Activated naive CD8-positive, alpha-beta T cell treated with anti-CD3 and anti-CD28 coated beads, Interleukin-2, amount 10 ng/mL, durations not matched to agents 7 days and 5 days (primary cell): ENCODE results near the gene PRSS16. TPM values are rescaled to one million over a fixed set of nuclear protein-coding genes. Genes with fewer than 3 reads are reported as not detected.
"Not testable (repeated sequence)": the region's sequence is repeated elsewhere in the genome, so short reads cannot be mapped to it uniquely, and the experiment has no call there.

Experiments
- ATAC-seq: fragments of 150-1000 bp; cut with Tn5 transposase; one replicate; pipeline ENCODE4 v1.10.0; 2021; ENCODE audit warnings: low read depth, moderate library complexity
- POLR2A ChIA-PET: fragments of 350-600 bp; sonication (Branson Sonifier 250); formaldehyde crosslinking; loops from one replicate; lab custom pipeline; 2021; ENCODE audit warnings: antibody characterized with exemption; lab: Charles Lee
- DNase-seq: peaks from one replicate; pipeline ENCODE4 v3.0.0; 2021
- H3K27ac Mint-ChIP-seq: one replicate; pipeline ENCODE4 v1.8.0; 2022; ENCODE audit warnings: mild to moderate bottlenecking, mixed read lengths
- H3K27me3 Mint-ChIP-seq: one replicate; pipeline ENCODE4 v1.8.0; 2022; ENCODE audit warnings: mild to moderate bottlenecking, moderate library complexity, mixed read lengths
- H3K36me3 Mint-ChIP-seq: one replicate; pipeline ENCODE4 v1.8.0; 2021; ENCODE audit warnings: mild to moderate bottlenecking, mixed read lengths
- H3K4me1 Mint-ChIP-seq: one replicate; pipeline ENCODE4 v1.8.0; 2021; ENCODE audit warnings: mixed read lengths
- H3K4me3 Mint-ChIP-seq: one replicate; pipeline ENCODE4 v1.8.0; 2022; ENCODE audit warnings: mild to moderate bottlenecking, moderate library complexity, mixed read lengths
- H3K9me3 Mint-ChIP-seq: one replicate; pipeline ENCODE4 v1.8.0; 2021; ENCODE audit warnings: mixed read lengths
- total RNA-seq, 2 experiments: library from RNA; stranded (reverse); gene quantifications; one replicate each; pipeline ENCODE4 v1.2.3, GENCODE V29; 2021

Gene PRSS16
- total RNA-seq = 1 to 10 TPM in 1 of 2 experiments, under 1 TPM in 1; 0.86 to 1.4 TPM

GRCh38 chr6:27247133-27247836 lies at the start of gene PRSS16:
Gene PRSS16 (plus strand): TSS chr6:27247701. CDS start chr6:27247738, 37 bp downstream.
- no peak for DNase-seq
- POLR2A ChIA-PET = no interaction called here
- Mint-ChIP-seq H3K9me3 (no peaks in the 10 kb centered on the region), H3K4me1 (peaks cover 9% of the 10 kb centered on the region), H3K36me3 (no peaks in the 10 kb centered on the region), H3K27me3 (peaks cover 43% of the 10 kb centered on the region), H3K27ac (no peak within 1 kb of the TSS), H3K4me3 (no peak within 1 kb of the TSS)
- no peak for ATAC-seq

GRCh38 chr6:27205375-27206278 lies 41.9 kb upstream of the PRSS16 start:
- H3K27ac Mint-ChIP-seq = peak overlapping the region; percentile 72
- POLR2A ChIA-PET = no interaction called here

GRCh38 chr6:27206806-27207205 lies 40.7 kb upstream of the PRSS16 start:
- Mint-ChIP-seq H3K9me3 (peaks cover 6% of the 10 kb centered on the region), H3K27me3 (peaks cover 25% of the 10 kb centered on the region), H3K4me3 (no peak overlapping the region), H3K36me3 (peaks cover 5% of the 10 kb centered on the region), H3K27ac (no peak overlapping the region), H3K4me1 (peaks cover 23% of the 10 kb centered on the region)
- no peak for ATAC-seq
- no peak for DNase-seq
- POLR2A ChIA-PET = no interaction called here

More at GRCh38 chr6:27205375-27206278, 41.9 kb upstream of the PRSS16 start:
- Mint-ChIP-seq H3K4me1 (peaks cover 23% of the 10 kb centered on the region), H3K4me3 (peak overlapping the region; percentile 70), H3K36me3 (peaks cover 5% of the 10 kb centered on the region), H3K9me3 (peaks cover 4% of the 10 kb centered on the region), H3K27me3 (peaks cover 23% of the 10 kb centered on the region)
- peak; percentile 74 for ATAC-seq
- no peak for DNase-seq

GRCh38 chr6:27208042-27208441 lies 39.5 kb upstream of the PRSS16 start:
- DNase-seq (no peak), ATAC-seq (no peak)
- H3K27ac Mint-ChIP-seq = no peak overlapping the region
- H3K9me3 Mint-ChIP-seq = peaks cover 6% of the 10 kb centered on the region
- peaks cover 25% of the 10 kb centered on the region for H3K27me3 Mint-ChIP-seq
- POLR2A ChIA-PET = no interaction called here
- no peak overlapping the region for H3K4me3 Mint-ChIP-seq
- peaks cover 5% of the 10 kb centered on the region for H3K36me3 Mint-ChIP-seq
- peaks cover 26% of the 10 kb centered on the region for H3K4me1 Mint-ChIP-seq

GRCh38 chr6:27209196-27209595 lies 38.3 kb upstream of the PRSS16 start:
- H3K36me3 Mint-ChIP-seq = peaks cover 5% of the 10 kb centered on the region
- peak; percentile 42 for ATAC-seq
- POLR2A ChIA-PET = interaction anchor here (0.6 kb wide), 1 partner anchor 413 kb away, joined by 3 read pairs; no protein-coding TSS in a partner anchor
- no peak for DNase-seq
- peaks cover 26% of the 10 kb centered on the region for H3K4me1 Mint-ChIP-seq
- H3K4me3 Mint-ChIP-seq = peak overlapping the region; percentile 17
- H3K27ac Mint-ChIP-seq = peak overlapping the region; percentile 8
- peaks cover 24% of the 10 kb centered on the region for H3K27me3 Mint-ChIP-seq
- peaks cover 6% of the 10 kb centered on the region for H3K9me3 Mint-ChIP-seq

- Mint-ChIP-seq H3K27ac (no peak overlapping the region), H3K9me3 (peaks cover 5% of the 10 kb centered on the region), H3K27me3 (peaks cover 23% of the 10 kb centered on the region), H3K4me3 (no peak overlapping the region), H3K36me3 (peaks cover 5% of the 10 kb centered on the region), H3K4me1 (peaks cover 28% of the 10 kb centered on the region)
- ATAC-seq (no peak), DNase-seq (no peak)
- POLR2A ChIA-PET = no interaction called here
These were observed 37.7 kb upstream of the PRSS16 start for GRCh38 chr6:27209659-27210269.

- H3K9me3 Mint-ChIP-seq, H3K27ac Mint-ChIP-seq: not testable (repeated sequence)
These were observed 34.4 kb upstream of the PRSS16 start for GRCh38 chr6:27213091-27213517.

GRCh38 chr6:27213544-27214125 lies 33.9 kb upstream of the PRSS16 start:
- POLR2A ChIA-PET = no interaction called here

More at GRCh38 chr6:27213091-27213517, 34.4 kb upstream of the PRSS16 start:
- DNase-seq, ATAC-seq, H3K4me3 Mint-ChIP-seq, POLR2A ChIA-PET, H3K36me3 Mint-ChIP-seq: not testable (repeated sequence)
- peaks cover 14% of the 10 kb centered on the region for H3K4me1 Mint-ChIP-seq
- H3K27me3 Mint-ChIP-seq = peaks cover 34% of the 10 kb centered on the region

GRCh38 chr6:27214126-27214601 lies 33.3 kb upstream of the PRSS16 start:
- H3K36me3 Mint-ChIP-seq = no peaks in the 10 kb centered on the region
- DNase-seq = no peak
- H3K4me3 Mint-ChIP-seq = peak overlapping the region; percentile 79
- H3K27ac Mint-ChIP-seq = no peak overlapping the region
- POLR2A ChIA-PET = no interaction called here
- no peak for ATAC-seq
- H3K27me3 Mint-ChIP-seq = peaks cover 36% of the 10 kb centered on the region
- peaks cover 10% of the 10 kb centered on the region for H3K9me3 Mint-ChIP-seq
- H3K4me1 Mint-ChIP-seq = peaks cover 11% of the 10 kb centered on the region

More at GRCh38 chr6:27213544-27214125, 33.9 kb upstream of the PRSS16 start:
- Mint-ChIP-seq H3K27ac (no peak overlapping the region), H3K4me3 (peak overlapping the region; percentile 79), H3K36me3 (no peaks in the 10 kb centered on the region), H3K4me1 (peaks cover 14% of the 10 kb centered on the region), H3K27me3 (peaks cover 36% of the 10 kb centered on the region), H3K9me3 (peaks cover 10% of the 10 kb centered on the region)
- DNase-seq (no peak), ATAC-seq (no peak)

- H3K9me3 Mint-ChIP-seq = peaks cover 9% of the 10 kb centered on the region
These were observed 30.6 kb upstream of the PRSS16 start for GRCh38 chr6:27216874-27217273.

GRCh38 chr6:27222971-27223370 lies 24.5 kb upstream of the PRSS16 start:
- H3K27me3 Mint-ChIP-seq = peaks cover 44% of the 10 kb centered on the region
- H3K27ac Mint-ChIP-seq, H3K4me3 Mint-ChIP-seq, H3K9me3 Mint-ChIP-seq, ATAC-seq, H3K4me1 Mint-ChIP-seq, POLR2A ChIA-PET, DNase-seq, H3K36me3 Mint-ChIP-seq: not testable (repeated sequence)

More at GRCh38 chr6:27216874-27217273, 30.6 kb upstream of the PRSS16 start:
- Mint-ChIP-seq H3K27me3 (peaks cover 41% of the 10 kb centered on the region), H3K27ac (no peak overlapping the region), H3K4me3 (no peak overlapping the region), H3K4me1 (peaks cover 6% of the 10 kb centered on the region), H3K36me3 (no peaks in the 10 kb centered on the region)
- ATAC-seq (no peak), DNase-seq (no peak)
- POLR2A ChIA-PET = no interaction called here

GRCh38 chr6:27224729-27225128 lies 22.8 kb upstream of the PRSS16 start:
- ATAC-seq = no peak

More at GRCh38 chr6:27224729-27225128, 22.8 kb upstream of the PRSS16 start:
- POLR2A ChIA-PET = no interaction called here
- Mint-ChIP-seq H3K36me3 (no peaks in the 10 kb centered on the region), H3K27ac (no peak overlapping the region), H3K4me1 (peaks cover 1% of the 10 kb centered on the region), H3K27me3 (peaks cover 49% of the 10 kb centered on the region), H3K4me3 (no peak overlapping the region), H3K9me3 (peaks cover 1% of the 10 kb centered on the region)
- no peak for DNase-seq
